Hair follicular keratinocyte (primary cell): ENCODE results near the gene RPL36. TPM values are rescaled to one million over a fixed set of nuclear protein-coding genes. Genes with fewer than 3 reads are reported as not detected.

Experiments used
- total RNA-seq: library from RNA; depleted of rRNA; stranded (reverse); fragments of >200 nt; gene quantifications from 2 replicates; pipeline ENCODE4 v1.2.3, GENCODE V29; 2015

Gene RPL36
- 1,765 and 1,895 TPM in 2 replicates for total RNA-seq

DNA sequence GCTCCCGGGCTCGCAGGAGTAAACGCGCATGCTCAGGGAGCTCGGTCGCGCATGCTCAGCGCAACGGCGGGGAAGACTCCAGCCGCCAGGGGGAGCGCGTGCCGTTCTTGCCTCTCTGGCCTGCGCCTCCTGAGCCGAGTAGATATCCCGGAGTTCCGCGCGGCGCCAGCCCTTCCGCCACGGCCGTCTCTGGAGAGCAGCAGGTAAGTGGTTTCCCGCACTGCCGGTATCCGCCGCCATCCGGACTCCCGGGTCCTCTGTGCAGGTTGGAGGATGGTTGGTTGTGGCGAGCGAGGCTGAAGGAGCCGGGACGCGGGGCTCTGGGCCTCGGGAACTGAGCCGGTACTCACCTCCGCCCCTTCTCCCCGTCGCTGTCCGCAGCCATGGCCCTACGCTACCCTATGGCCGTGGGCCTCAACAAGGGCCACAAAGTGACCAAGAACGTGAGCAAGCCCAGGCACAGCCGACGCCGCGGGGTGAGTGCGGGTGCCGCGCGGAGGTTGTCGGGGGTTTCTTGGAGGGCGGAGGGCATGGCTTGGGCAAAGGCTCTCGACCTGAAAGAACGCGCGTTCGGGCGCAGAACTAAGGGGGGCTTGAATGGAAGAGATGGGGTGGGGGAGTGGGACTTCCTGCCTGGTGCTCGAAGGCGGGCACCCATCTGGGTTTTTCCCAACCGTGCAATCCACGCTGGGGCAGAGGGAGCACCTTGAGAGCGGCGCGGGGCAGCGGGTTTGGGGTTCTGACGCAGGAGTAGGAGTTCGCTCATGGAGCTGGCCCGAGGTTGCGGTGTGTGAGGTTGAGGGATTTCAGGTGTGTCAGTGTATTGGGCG, at the start of gene RPL36:
Gene RPL36, plus strand, starts transcription at position 171 of the 830 bp plus-strand sequence. Its CDS starts 213 bp downstream, at position 384.

GRCh38 chr19:5680437-5681368, 9.4 kb upstream of the RPL36 start, which contains the start of the genes HSD11B1L and MICOS13:
HSD11B1L (plus strand) TSS chr19:5681027; CDS start chr19:5684833, 3,806 bp downstream.
MICOS13 (minus strand) TSS chr19:5680516; CDS start chr19:5680486, 30 bp downstream.

GRCh38 chr19:5719961-5720790, 30.1 kb downstream of the RPL36 start, which contains the start of the genes CATSPERD and LONP1:
CATSPERD (plus strand) TSS chr19:5720637; CDS start chr19:5720738, 101 bp downstream.
LONP1 (minus strand) TSS chr19:5720146; CDS start chr19:5720132, 14 bp downstream.

Other genes with a start within 250 kb of the RPL36 start
- gene ZNRF4, start 234.9 kb upstream of the RPL36 start, total RNA-seq = not detected in 2 replicates
- gene TINCR, start 122.3 kb upstream of the RPL36 start, total RNA-seq = 1.1 and 4.1 TPM in 2 replicates
- 7.7 and 11.3 TPM in 2 replicates for gene SAFB2, start 67.5 kb upstream of the RPL36 start, total RNA-seq
- gene SAFB, start 67.2 kb upstream of the RPL36 start, total RNA-seq = 18.0 and 39.8 TPM in 2 replicates
- 52.2 and 59.2 TPM in 2 replicates for gene MICOS13, start 9.8 kb upstream of the RPL36 start, total RNA-seq
- gene HSD11B1L, start 9.3 kb upstream of the RPL36 start, total RNA-seq = 5.0 and 16.0 TPM in 2 replicates
- 100 and 119 TPM in 2 replicates for gene LONP1, start 29.9 kb downstream of the RPL36 start, total RNA-seq
- not detected in 2 replicates for gene CATSPERD, start 30.3 kb downstream of the RPL36 start, total RNA-seq
- gene PRR22, start 94.5 kb downstream of the RPL36 start, total RNA-seq = 0.16 and 2.1 TPM in 2 replicates
- gene DUS3L, start 100.9 kb downstream of the RPL36 start, total RNA-seq = 25.5 and 37.9 TPM in 2 replicates
- gene NRTN, start 114.8 kb downstream of the RPL36 start, total RNA-seq = not detected in 2 replicates
- not detected in 2 replicates for gene FUT6, start 149.4 kb downstream of the RPL36 start, total RNA-seq
- 0.31 TPM in 1 of 2 replicates, not detected in the other for gene FUT3, start 161.2 kb downstream of the RPL36 start, total RNA-seq
- gene FUT5, start 180.2 kb downstream of the RPL36 start, total RNA-seq = not detected in 2 replicates
- 274 and 382 TPM in 2 replicates for gene NDUFA11, start 213.5 kb downstream of the RPL36 start, total RNA-seq
- gene VMAC, start 214.6 kb downstream of the RPL36 start, total RNA-seq = 2.5 and 5.4 TPM in 2 replicates
- gene CAPS, start 224.0 kb downstream of the RPL36 start, total RNA-seq = 0.84 and 1.6 TPM in 2 replicates